HepG2 (cell line): ENCODE data around the gene PTK7. TPM values are rescaled to one million over a fixed set of nuclear protein-coding genes. Genes with fewer than 3 reads are reported as not detected.
A peak's percentile ranks its signal among the peaks of the same experiment; 100 is the strongest.

Experiments
- BATF2 ChIP-seq: sonication (generic); formaldehyde crosslinking; IDR thresholded peaks from 2 replicates; pipeline ENCODE4 v1.8.0; 2022; ENCODE audit warnings: mild to moderate bottlenecking, missing genetic modification reagents, moderate library complexity
- BORCS8-MEF2B ChIP-seq: sonication (generic); formaldehyde crosslinking; IDR thresholded peaks from 2 replicates; pipeline ENCODE4 v1.8.0; 2022; ENCODE audit warnings: mild to moderate bottlenecking, missing genetic modification reagents
- DNMT1 ChIP-seq: sonication (generic); formaldehyde crosslinking; IDR thresholded peaks from 2 replicates; pipeline ENCODE4 v1.5.1; 2020; ENCODE audit warnings: mild to moderate bottlenecking, missing genetic modification reagents
- FOXO4 ChIP-seq: sonication (generic); formaldehyde crosslinking; conservative IDR thresholded peaks from 2 replicates; pipeline ENCODE4 v1.8.1; 2023; ENCODE audit warnings: missing genetic modification reagents
- GPN1 ChIP-seq: sonication (generic); formaldehyde crosslinking; IDR thresholded peaks from 2 replicates; pipeline ENCODE4 v1.5.1; 2020; ENCODE audit warnings: missing genetic modification reagents, borderline replicate concordance
- GTF2F1 ChIP-seq: fragments of 150-350 bp; IDR thresholded peaks from 2 replicates; pipeline ENCODE4 v1.6.1; 2014; ENCODE audit warnings: low read length
- HMG20A ChIP-seq: IDR thresholded peaks from 2 replicates; pipeline ENCODE4 v1.6.1; 2016; ENCODE audit warnings: borderline replicate concordance
- KDM5B ChIP-seq: sonication (generic); formaldehyde crosslinking; IDR thresholded peaks from 2 replicates; pipeline ENCODE4 v1.4.0; 2020; ENCODE audit warnings: missing genetic modification reagents, mild to moderate bottlenecking, borderline replicate concordance
- KLF11 ChIP-seq: IDR thresholded peaks from 2 replicates; pipeline ENCODE4 v1.6.1; 2016; ENCODE audit warnings: missing compliant biosample characterization
- KLF12 ChIP-seq: sonication (generic); formaldehyde crosslinking; IDR thresholded peaks from 2 replicates; pipeline ENCODE4 v1.4.0; 2020; ENCODE audit warnings: missing genetic modification reagents, borderline replicate concordance
- NFE2L2 ChIP-seq: fragments of 150-350 bp; IDR thresholded peaks from 2 replicates; pipeline ENCODE4 v1.6.1; 2014; ENCODE audit warnings: low read length
- SIX4 ChIP-seq: sonication (generic); formaldehyde crosslinking; IDR thresholded peaks from 2 replicates; pipeline ENCODE4 v1.4.0; 2020; ENCODE audit warnings: missing genetic modification reagents
- SRY ChIP-seq: sonication (generic); formaldehyde crosslinking; IDR thresholded peaks from 2 replicates; pipeline ENCODE4 v1.8.0; 2022; ENCODE audit warnings: mild to moderate bottlenecking, missing genetic modification reagents
- ZBTB33 ChIP-seq: sonication (generic); formaldehyde crosslinking; IDR thresholded peaks from 2 replicates; pipeline ENCODE4 v1.4.0; 2020; ENCODE audit warnings: missing genetic modification reagents
- ZBTB38 ChIP-seq: sonication (generic); formaldehyde crosslinking; IDR thresholded peaks from 2 replicates; pipeline ENCODE4 v1.5.1; 2020; ENCODE audit warnings: mild to moderate bottlenecking, missing genetic modification reagents
- ZNF530 ChIP-seq: sonication (generic); formaldehyde crosslinking; IDR thresholded peaks from 2 replicates; pipeline ENCODE4 v1.5.0; 2020; ENCODE audit warnings: low read depth, mild to moderate bottlenecking, missing genetic modification reagents
- ZNF543 ChIP-seq: sonication (generic); formaldehyde crosslinking; IDR thresholded peaks from 2 replicates; pipeline ENCODE4 v1.4.0; 2020; ENCODE audit warnings: mild to moderate bottlenecking, missing genetic modification reagents
- ZNF607 ChIP-seq: sonication (generic); formaldehyde crosslinking; IDR thresholded peaks from 2 replicates; pipeline ENCODE4 v1.5.1; 2020; ENCODE audit warnings: missing genetic modification reagents, mild to moderate bottlenecking, borderline replicate concordance
- ZNF781 ChIP-seq: sonication (generic); formaldehyde crosslinking; IDR thresholded peaks from 2 replicates; pipeline ENCODE4 v1.5.1; 2020; ENCODE audit warnings: borderline replicate concordance, mild to moderate bottlenecking, missing genetic modification reagents; ENCODE audit errors: not compliant biosample characterization
- polyA plus RNA-seq, 8 experiments: library from polyadenylated mRNA; depleted of rRNA in 3 of 8; stranded (reverse) in 7 of 8; unstranded in 1 of 8; fragments of >200 nt; fragmentation: Illumina TruSeq in 4 of 8; extraction: Trizol in 4 of 8; gene quantifications; 2 replicates each; pipeline versions ENCODE4 v1.2.1 to v1.2.3, GENCODE V29; 2011 to 2016; ENCODE audit warnings: low read depth in 4 of 8, missing spikeins in 1 of 8, mixed read lengths in 1 of 8; ENCODE audit not compliant: insufficient read depth in 1 of 8
- total RNA-seq, 5 experiments: library from RNA; depleted of rRNA; stranded (reverse); fragments of >200 nt; fragmentation: Illumina TruSeq; extraction: Trizol; gene quantifications; 2 replicates each; pipeline ENCODE4 v1.2.3, GENCODE V29; 2016; ENCODE audit warnings: low read depth in 1 of 5

PTK7 gene
- total and polyA plus RNA-seq, 2 of the 13 experiments (the other 11 are each of a cell fraction or from before 2014, with no cell fraction given), result 98.5 to 99.8 TPM

GRCh38 chr6:43054206-43054943 lies 21.7 kb upstream of the PTK7 start (continued):
- TF ChIP-seq FOXO4 (CRISPR knock-in tag) (0 out of 2 replicates have a peak, but pooled peaks have one; percentile 79), GPN1 (CRISPR knock-in tag) (no peak), KDM5B (CRISPR knock-in tag) (0 out of 2 replicates have a peak, but pooled peaks have one; percentile 33), NFE2L2 (no peak), SRY (CRISPR knock-in tag) (0 out of 2 replicates have a peak, but pooled peaks have one; percentile 8), KLF11 (no peak), BORCS8-MEF2B (no peak), ZNF543 (no peak), BATF2 (peak; percentile 46; the same call in 1 of the 2 replicates), ZBTB33 (peak; percentile 14; the same call in 1 of the 2 replicates), HMG20A (CRISPR knock-in tag) (no peak), ZBTB38 (CRISPR knock-in tag) (peak; percentile 39; the same call in 1 of the 2 replicates), ZNF607 (CRISPR knock-in tag) (no peak), DNMT1 (CRISPR knock-in tag) (no peak), GTF2F1 (no peak), ZNF781 (no peak), KLF12 (no peak), SIX4 (CRISPR knock-in tag) (no peak), ZNF530 (CRISPR knock-in tag) (no peak)
- TF ChIP-seq, all 625 proteins: peak for 8
